ENCODE measurements around the gene MIA2.

- TF ChIP-seq CTCF (conservative IDR thresholded peaks at IDR 0.05; ENCODE audit: low read depth in 2 of 2) (no peak), EZH2 (IDR thresholded peaks at IDR 0.05; ENCODE audit: low read depth, unreplicated experiment) (no peak), POLR2AphosphoS5 (IDR thresholded peaks at IDR 0.05; ENCODE audit: low read depth) (no peak), REST (IDR thresholded peaks at IDR 0.05; ENCODE audit: unreplicated experiment) (no peak), EZH2phosphoT487 (IDR thresholded peaks at IDR 0.05; ENCODE audit: unreplicated experiment) (no peak)
Measured at GRCh38 chr14:39243831-39244230, 10.1 kb downstream of the MIA2 start.
